Ascending aorta (tissue), 2 donors: ENCODE data around the gene LCN10. TPM values are rescaled to one million over a fixed set of nuclear protein-coding genes. Genes with fewer than 3 reads are reported as not detected.
"Not testable (repeated sequence)": the region's sequence is repeated elsewhere in the genome, so short reads cannot be mapped to it uniquely, and the experiment has no call there.

Experiments
- DNase-seq, 2 donors: peaks; one replicate each; pipeline ENCODE4 v3.0.0-alpha.2; 2019; ENCODE audit warnings: low spot score in 2 of 2
- H3K27ac ChIP-seq, 2 donors: fragments of 200-600 bp; sonication (generic); one replicate each; pipeline ENCODE4 v1.5.1; 2016 to 2017; ENCODE audit warnings: mild to moderate bottlenecking in 1 of 2
- H3K27me3 ChIP-seq: fragments of 200-600 bp; sonication (generic); one replicate; pipeline ENCODE4 v1.5.1; 2017
- H3K36me3 ChIP-seq, 2 donors: fragments of 200-600 bp; sonication (generic); one replicate each; pipeline ENCODE4 v1.5.1; 2016
- H3K4me1 ChIP-seq, 2 donors: fragments of 200-600 bp; sonication (generic); one replicate each; pipeline ENCODE4 v1.5.1; 2016 to 2017; ENCODE audit warnings: mild to moderate bottlenecking in 1 of 2
- H3K4me3 ChIP-seq, 2 donors: fragments of 200-600 bp; sonication (generic); one replicate each; pipeline ENCODE4 v1.5.1; 2016 to 2017; ENCODE audit warnings: mild to moderate bottlenecking in 1 of 2
- H3K9me3 ChIP-seq, 2 donors: fragments of 200-600 bp; sonication (generic); one replicate each; pipeline ENCODE4 v1.5.1; 2016
- intact Hi-C: fragments of 100-400 bp; cut with DNase I; formaldehyde crosslinking; loops from one replicate; pipeline ENCODE4 v1.15.1; 2023
- total RNA-seq: library from RNA; depleted of rRNA; stranded (reverse); fragments of >200 nt; gene quantifications from one replicate; pipeline ENCODE4 v1.1.0, GENCODE V29; 2016
- TF ChIP-seq, protein P1 (sequence below), 3 experiments: fragments of 200-600 bp in 2 of 3; fragments of 450-650 bp in 1 of 3; sonication (generic) in 2 of 3; IDR thresholded peaks; one replicate each; pipeline ENCODE4 v1.5.1; 2016 to 2019; ENCODE audit warnings: antibody characterized with exemption in 3 of 3, mild to moderate bottlenecking in 1 of 3, moderate library complexity in 1 of 3

The LCN10 gene
- total RNA-seq, 1 donor from 2014 or later: 28.5 TPM

DNA sequence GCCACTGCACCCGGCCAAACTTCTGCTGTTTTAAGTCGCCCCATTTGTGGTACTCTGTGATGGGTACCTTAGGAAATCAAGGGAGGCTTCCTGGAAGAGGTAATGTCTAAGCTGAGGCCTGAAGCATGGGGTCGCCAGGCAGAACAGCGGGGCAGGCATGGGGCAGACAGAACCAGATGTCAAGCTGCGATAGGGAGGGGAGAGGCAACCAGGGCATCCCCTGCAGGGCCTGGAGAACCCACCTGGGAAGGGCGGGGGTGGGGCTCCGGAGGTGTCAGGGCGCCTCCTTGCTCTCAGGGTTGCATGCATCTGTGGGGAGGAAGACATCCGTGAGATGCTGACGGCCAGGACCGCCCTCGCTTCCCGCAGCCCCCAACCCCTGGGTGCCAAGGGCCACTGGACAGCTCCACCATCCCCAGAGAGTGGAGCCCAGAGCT is 18.8 kb upstream of the LCN10 start:
- no peak overlapping the region for H3K27ac ChIP-seq
- H3K36me3 ChIP-seq: no peaks in the 10 kb centered on the region
- no peaks in the 10 kb centered on the region for H3K9me3 ChIP-seq
- H3K27me3 ChIP-seq: no peaks in the 10 kb centered on the region
- H3K4me3 ChIP-seq: no peak overlapping the region
- DNase-seq: no peak
- H3K4me1 ChIP-seq: no peaks in the 10 kb centered on the region
- TF ChIP-seq, protein P1, sequence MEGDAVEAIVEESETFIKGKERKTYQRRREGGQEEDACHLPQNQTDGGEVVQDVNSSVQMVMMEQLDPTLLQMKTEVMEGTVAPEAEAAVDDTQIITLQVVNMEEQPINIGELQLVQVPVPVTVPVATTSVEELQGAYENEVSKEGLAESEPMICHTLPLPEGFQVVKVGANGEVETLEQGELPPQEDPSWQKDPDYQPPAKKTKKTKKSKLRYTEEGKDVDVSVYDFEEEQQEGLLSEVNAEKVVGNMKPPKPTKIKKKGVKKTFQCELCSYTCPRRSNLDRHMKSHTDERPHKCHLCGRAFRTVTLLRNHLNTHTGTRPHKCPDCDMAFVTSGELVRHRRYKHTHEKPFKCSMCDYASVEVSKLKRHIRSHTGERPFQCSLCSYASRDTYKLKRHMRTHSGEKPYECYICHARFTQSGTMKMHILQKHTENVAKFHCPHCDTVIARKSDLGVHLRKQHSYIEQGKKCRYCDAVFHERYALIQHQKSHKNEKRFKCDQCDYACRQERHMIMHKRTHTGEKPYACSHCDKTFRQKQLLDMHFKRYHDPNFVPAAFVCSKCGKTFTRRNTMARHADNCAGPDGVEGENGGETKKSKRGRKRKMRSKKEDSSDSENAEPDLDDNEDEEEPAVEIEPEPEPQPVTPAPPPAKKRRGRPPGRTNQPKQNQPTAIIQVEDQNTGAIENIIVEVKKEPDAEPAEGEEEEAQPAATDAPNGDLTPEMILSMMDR (IDR thresholded peaks at IDR 0.05): no peak
- intact Hi-C loops: no loop called here

DNA sequence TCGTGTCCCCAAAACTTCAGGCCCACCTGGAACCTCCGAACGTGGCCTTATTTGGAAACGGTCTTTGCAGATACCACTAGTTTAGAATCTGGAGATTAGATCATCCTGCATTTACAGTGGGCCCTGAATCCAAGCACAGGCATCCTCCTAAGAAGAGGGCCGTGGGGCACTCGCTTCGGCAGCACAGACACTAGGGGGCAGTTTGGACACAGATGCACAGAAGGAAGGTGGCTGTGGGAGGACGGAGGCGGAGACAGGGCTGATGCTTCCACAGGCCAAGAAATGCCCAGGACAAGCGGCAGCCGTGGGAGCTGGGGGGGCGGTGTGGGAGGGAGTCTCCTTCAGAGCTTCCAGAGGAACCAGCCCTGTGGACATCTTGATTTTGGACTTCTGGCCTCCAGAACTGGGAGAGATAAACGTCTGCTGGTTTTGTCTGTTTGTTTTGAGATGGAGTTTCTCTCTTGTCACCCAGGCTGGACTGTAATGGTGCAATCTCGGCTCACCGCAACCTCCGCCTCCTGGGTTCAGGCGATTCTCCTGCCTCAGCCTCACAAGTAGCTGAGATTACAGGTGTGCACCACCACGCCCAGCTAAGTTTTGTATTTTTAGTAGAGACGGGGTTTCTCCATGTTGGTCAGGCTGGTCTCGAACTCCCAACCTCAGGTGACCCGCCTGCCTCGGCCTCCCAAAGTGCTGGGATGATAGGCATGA is 18.2 kb upstream of the LCN10 start:
- intact Hi-C loops, H3K9me3 ChIP-seq, H3K4me1 ChIP-seq, DNase-seq, H3K4me3 ChIP-seq, H3K27ac ChIP-seq, H3K36me3 ChIP-seq, H3K27me3 ChIP-seq: not testable (repeated sequence)
- TF ChIP-seq, protein P1 (IDR thresholded peaks at IDR 0.05): peak in 1 of 3 experiments; percentile 23

DNA sequence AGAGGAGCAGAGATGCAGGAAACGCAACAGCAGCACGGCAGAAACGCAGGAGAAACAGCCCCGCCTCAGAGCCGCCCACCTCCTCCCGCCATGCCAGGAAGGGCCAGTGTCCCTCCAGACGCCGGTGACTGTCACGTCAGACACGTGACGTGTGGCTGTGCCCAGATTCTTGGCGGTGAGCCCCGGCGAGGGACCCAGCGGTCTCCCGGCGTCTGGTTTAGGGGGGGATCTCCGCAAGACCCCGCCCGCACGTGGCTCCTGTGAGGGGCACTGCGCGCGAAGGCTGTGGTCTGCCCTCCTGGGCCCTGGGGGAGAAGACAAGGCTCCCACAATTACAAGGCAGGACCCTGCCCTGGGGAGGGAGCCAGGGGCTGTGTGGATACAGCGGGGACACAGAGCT is 17.7 kb upstream of the LCN10 start:
- Histone ChIP-seq H3K4me1 (no peaks in the 10 kb centered on the region), H3K27me3 (no peaks in the 10 kb centered on the region), H3K4me3 (no peak overlapping the region), H3K27ac (no peak overlapping the region), H3K9me3 (no peaks in the 10 kb centered on the region), H3K36me3 (no peaks in the 10 kb centered on the region)
- intact Hi-C loops: no loop called here
- no peak for DNase-seq
- TF ChIP-seq, protein P1 (IDR thresholded peaks at IDR 0.05): no peak

DNA sequence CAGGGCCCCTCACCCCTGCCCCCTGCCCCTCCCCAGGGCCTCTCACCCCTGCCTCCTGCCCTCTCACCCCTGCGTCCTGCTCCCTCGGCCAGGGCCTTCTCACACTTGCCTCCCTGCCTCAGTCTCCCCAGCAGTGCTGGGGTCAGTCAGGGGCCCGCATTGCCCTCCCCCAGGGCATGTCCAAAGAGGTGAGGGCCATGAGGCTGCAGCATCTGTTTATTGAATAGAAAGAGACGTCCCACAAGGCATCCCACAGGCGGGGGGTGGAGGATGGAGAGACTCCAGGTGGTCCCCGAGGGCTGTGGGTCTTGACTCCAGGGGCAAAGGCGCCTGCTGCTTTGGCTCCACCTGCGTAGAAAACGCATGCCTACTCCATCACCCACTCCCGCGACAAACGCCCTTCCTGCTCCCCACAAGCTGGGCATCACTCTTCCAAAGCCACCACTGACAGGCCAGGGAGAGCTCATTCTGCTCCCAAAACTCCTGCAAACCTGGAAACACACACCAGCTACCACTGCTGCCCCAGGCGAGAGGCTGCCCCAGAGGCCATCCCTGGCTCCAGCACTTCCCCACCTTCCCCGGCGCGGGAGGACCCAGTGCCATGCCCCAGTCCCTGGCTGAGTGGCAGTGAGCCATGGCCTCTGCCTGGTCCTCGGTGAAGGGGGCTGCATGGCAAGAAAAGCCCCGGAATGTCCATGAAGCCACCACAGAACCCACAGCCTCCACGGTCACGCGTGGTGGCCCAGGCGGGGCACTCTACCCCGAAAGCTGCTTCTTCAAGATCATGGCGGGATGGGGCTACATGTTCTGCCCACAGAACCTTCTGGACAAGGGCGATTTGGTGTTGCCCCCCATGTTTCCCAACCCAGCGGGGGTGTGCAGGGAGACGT is 16.9 kb upstream of the LCN10 start:
- TF ChIP-seq, protein P1 (IDR thresholded peaks at IDR 0.05): no peak
- H3K27ac ChIP-seq: no peak overlapping the region
- DNase-seq: no peak
- no peaks in the 10 kb centered on the region for H3K9me3 ChIP-seq
- no peaks in the 10 kb centered on the region for H3K36me3 ChIP-seq
- H3K4me3 ChIP-seq: no peak overlapping the region
- intact Hi-C loops: no loop called here
- no peaks in the 10 kb centered on the region for H3K4me1 ChIP-seq
- no peaks in the 10 kb centered on the region for H3K27me3 ChIP-seq

DNA sequence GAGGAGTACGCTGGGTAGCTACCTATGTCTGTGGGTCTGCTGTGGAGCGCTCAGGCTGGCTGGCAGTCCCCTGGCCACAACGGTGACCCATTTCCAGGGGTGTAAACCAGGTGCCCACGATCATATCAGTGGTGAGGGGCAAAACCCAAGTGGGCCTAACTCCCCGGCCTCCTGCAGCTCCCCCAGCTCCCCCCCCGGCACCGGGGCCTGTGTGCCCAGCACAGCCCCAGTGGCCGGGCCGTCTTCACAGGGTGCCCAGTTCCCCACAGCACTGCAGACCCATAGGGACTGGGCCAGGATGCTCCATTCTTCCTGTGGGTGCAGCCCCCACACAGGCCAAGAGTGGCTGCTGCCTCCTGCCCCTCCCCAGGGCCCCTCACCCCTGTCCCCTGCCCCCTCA is 16.3 kb upstream of the LCN10 start:
- TF ChIP-seq, protein P1 (IDR thresholded peaks at IDR 0.05): no peak
- Histone ChIP-seq H3K4me3 (no peak overlapping the region), H3K27me3 (no peaks in the 10 kb centered on the region), H3K27ac (no peak overlapping the region), H3K4me1 (no peaks in the 10 kb centered on the region), H3K9me3 (no peaks in the 10 kb centered on the region), H3K36me3 (no peaks in the 10 kb centered on the region)
- intact Hi-C loops: no loop called here
- DNase-seq: no peak
